Measurements from ENCODE around the gene TULP1.

TULP1 gene

DNA sequence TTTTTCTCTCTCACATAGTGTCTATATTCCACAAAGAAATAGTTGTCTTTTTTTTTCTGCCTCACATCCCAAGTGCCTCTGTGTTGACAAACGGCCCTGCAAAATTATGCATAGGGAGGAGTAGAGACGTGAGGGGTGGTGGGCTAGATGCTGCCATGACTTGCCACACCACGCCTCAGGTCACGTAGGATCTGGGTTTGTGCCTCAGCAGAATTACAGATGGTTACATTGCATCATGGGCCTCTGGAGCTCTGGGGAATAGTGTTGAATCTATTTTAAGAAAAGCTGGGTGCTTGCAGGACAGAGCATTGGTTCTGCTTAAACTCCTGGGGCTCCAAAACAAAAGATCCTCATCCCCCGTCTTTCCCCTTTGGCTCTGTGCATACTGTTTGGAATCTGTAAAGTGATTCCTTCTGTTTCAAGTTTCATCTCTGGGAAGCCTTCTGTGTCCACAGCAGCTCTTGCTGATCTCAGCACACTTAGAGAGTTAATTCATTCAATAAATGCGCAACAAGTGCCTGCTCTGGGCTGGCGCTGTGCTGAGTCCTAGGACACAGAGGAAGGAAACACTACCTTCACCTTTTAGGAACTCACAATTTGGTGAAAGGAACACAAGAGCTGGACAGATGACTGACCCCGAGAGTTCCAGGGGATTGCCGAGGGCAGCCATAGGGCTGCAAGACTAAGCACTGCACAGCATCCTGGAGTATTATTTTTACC lies 58.1 kb downstream of the TULP1 start:
- DNase-seq, result no peak

- no peak for DNase-seq
Observed at GRCh38 chr6:35453236-35453635, 59.5 kb downstream of the TULP1 start.

- DNase-seq, result peak; percentile 82 to 86 (median 85)
Observed at GRCh38 chr6:35452183-35453090, 60.3 kb downstream of the TULP1 start, which contains the start of gene FANCE. FANCE (plus strand) TSS chr6:35452338; CDS start chr6:35452546, 208 bp downstream.

- no peak for DNase-seq
Observed at GRCh38 chr6:35451354-35452182, 61.1 kb downstream of the TULP1 start.

DNA sequence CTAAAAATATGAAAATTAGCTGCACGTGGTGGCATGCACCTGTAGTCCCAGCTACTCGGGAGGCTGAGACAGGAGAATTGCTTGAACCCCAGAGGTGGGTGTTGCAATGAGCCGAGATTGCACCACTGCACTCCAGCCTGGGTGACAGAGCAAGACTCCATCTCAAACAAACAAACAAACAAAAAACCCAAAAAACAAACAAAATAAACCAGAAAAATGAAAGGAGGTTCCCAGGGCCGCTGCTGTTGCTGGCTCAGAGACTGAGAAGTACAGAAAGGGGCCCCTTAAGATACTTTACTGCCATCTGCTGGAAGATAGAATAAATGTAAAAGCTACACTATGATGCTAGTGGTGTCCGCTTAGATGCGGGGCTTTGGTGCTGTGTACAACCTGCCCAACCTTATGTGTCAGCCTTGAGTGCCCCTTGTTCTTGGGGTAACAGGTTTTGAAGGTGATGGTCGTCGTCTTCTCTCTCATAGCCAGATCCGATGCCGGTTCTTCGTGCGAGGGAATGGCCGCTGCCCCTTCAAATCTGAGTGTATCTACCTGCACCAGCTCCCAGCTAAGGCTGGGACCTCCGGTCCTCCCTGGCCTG lies 63.3 kb downstream of the TULP1 start:
- peak in 3 of 5 experiments; percentile 14 to 79 (median 50) for DNase-seq

- no peak for DNase-seq
Observed at GRCh38 chr6:35448191-35448590, 64.5 kb downstream of the TULP1 start.
